ENCODE measurements around the gene ADAMTS14. TPM values are rescaled to one million over a fixed set of nuclear protein-coding genes. Genes with fewer than 3 reads are reported as not detected.

The ADAMTS14 gene
- total RNA-seq, 1 donor from 2014 or later, result 19.4 TPM

GRCh38 chr10:70676511-70676910 lies 4.2 kb downstream of the ADAMTS14 start:
- peaks cover 38% of the 10 kb centered on the region for H3K4me1 ChIP-seq (ENCODE audit: insufficient read depth, low read length)
- peaks cover 13% of the 10 kb centered on the region for H3K27me3 Mint-ChIP-seq (ENCODE audit: low read depth, unreplicated experiment)
- H3K79me2 ChIP-seq (ENCODE audit: insufficient read depth, low read length), result peaks cover 62% of the 10 kb centered on the region
- no peak overlapping the region for H3K4me3 Mint-ChIP-seq (ENCODE audit: unreplicated experiment)
- no peak for DNase-seq (ENCODE audit: low read depth)
- no peak overlapping the region for H3K9ac ChIP-seq (ENCODE audit: low read length)
- peaks cover 30% of the 10 kb centered on the region for H4K20me1 ChIP-seq (ENCODE audit: insufficient read depth, low read length)
- H2AFZ ChIP-seq (ENCODE audit: low read depth, low read length), result no peak overlapping the region
- peaks cover 2% of the 10 kb centered on the region for H3K36me3 ChIP-seq (ENCODE audit: insufficient read depth, low read length)
- FAIRE-seq, result no peak
- H3K27me3 ChIP-seq (ENCODE audit: insufficient read depth, low read length), result no peaks in the 10 kb centered on the region
- H3K9me3 ChIP-seq (ENCODE audit: insufficient read depth, low read depth, low read length), result no peaks in the 10 kb centered on the region
- no peaks in the 10 kb centered on the region for H3K9me3 Mint-ChIP-seq (ENCODE audit: unreplicated experiment)
- peaks cover 8% of the 10 kb centered on the region for H3K36me3 Mint-ChIP-seq (ENCODE audit: low read depth, unreplicated experiment)
- no peak overlapping the region for H3K27ac ChIP-seq (ENCODE audit: low read depth, low read length)
- H3K27ac Mint-ChIP-seq (ENCODE audit: unreplicated experiment), result no peak overlapping the region
- peaks cover 39% of the 10 kb centered on the region for H3K4me1 Mint-ChIP-seq (ENCODE audit: low read depth, unreplicated experiment)
- TF ChIP-seq EZH2 (IDR thresholded peaks at IDR 0.05; ENCODE audit: insufficient read depth, low read length) (no peak), CTCF (IDR thresholded peaks at IDR 0.05; ENCODE audit: insufficient read depth, low read depth, low read length) (no peak)
- no peak overlapping the region for H3K4me3 ChIP-seq (ENCODE audit: insufficient read depth, low read depth, low read length)
- H3K4me2 ChIP-seq (ENCODE audit: low read length), result no peak overlapping the region

- H3K27ac ChIP-seq (ENCODE audit: low read depth, low read length), result no peak overlapping the region
- peaks cover 38% of the 10 kb centered on the region for H3K4me1 ChIP-seq (ENCODE audit: insufficient read depth, low read length)
- H3K27ac Mint-ChIP-seq (ENCODE audit: unreplicated experiment), result no peak overlapping the region
- peaks cover 2% of the 10 kb centered on the region for H3K36me3 ChIP-seq (ENCODE audit: insufficient read depth, low read length)
- H3K9me3 ChIP-seq (ENCODE audit: insufficient read depth, low read depth, low read length), result no peaks in the 10 kb centered on the region
- no peak overlapping the region for H3K4me3 ChIP-seq (ENCODE audit: insufficient read depth, low read depth, low read length)
- peaks cover 33% of the 10 kb centered on the region for H4K20me1 ChIP-seq (ENCODE audit: insufficient read depth, low read length)
- no peak overlapping the region for H2AFZ ChIP-seq (ENCODE audit: low read depth, low read length)
- no peak overlapping the region for H3K4me3 Mint-ChIP-seq (ENCODE audit: unreplicated experiment)
- no peak for TF ChIP-seq EZH2 (IDR thresholded peaks at IDR 0.05; ENCODE audit: insufficient read depth, low read length)
- TF ChIP-seq CTCF (IDR thresholded peaks at IDR 0.05; ENCODE audit: insufficient read depth, low read depth, low read length), result no peak
- H3K9ac ChIP-seq (ENCODE audit: low read length), result no peak overlapping the region
- no peaks in the 10 kb centered on the region for H3K9me3 Mint-ChIP-seq (ENCODE audit: unreplicated experiment)
- no peak overlapping the region for H3K4me2 ChIP-seq (ENCODE audit: low read length)
- no peaks in the 10 kb centered on the region for H3K27me3 ChIP-seq (ENCODE audit: insufficient read depth, low read length)
- H3K27me3 Mint-ChIP-seq (ENCODE audit: low read depth, unreplicated experiment), result peaks cover 15% of the 10 kb centered on the region
- H3K79me2 ChIP-seq (ENCODE audit: insufficient read depth, low read length), result peaks cover 62% of the 10 kb centered on the region
- no peak for DNase-seq (ENCODE audit: low read depth)
- H3K4me1 Mint-ChIP-seq (ENCODE audit: low read depth, unreplicated experiment), result peaks cover 38% of the 10 kb centered on the region
- H3K36me3 Mint-ChIP-seq (ENCODE audit: low read depth, unreplicated experiment), result peaks cover 12% of the 10 kb centered on the region
- no peak for FAIRE-seq
Measured at GRCh38 chr10:70677016-70677415, 4.7 kb downstream of the ADAMTS14 start.

GRCh38 chr10:70677620-70678249 lies 5.4 kb downstream of the ADAMTS14 start:
- TF ChIP-seq CTCF (IDR thresholded peaks at IDR 0.05; ENCODE audit: insufficient read depth, low read depth, low read length) (no peak), EZH2 (IDR thresholded peaks at IDR 0.05; ENCODE audit: insufficient read depth, low read length) (no peak)
- Histone ChIP-seq H3K4me1 (ENCODE audit: insufficient read depth, low read length) (peaks cover 36% of the 10 kb centered on the region), H3K4me2 (ENCODE audit: low read length) (no peak overlapping the region), H3K27me3 (ENCODE audit: insufficient read depth, low read length) (no peaks in the 10 kb centered on the region), H4K20me1 (ENCODE audit: insufficient read depth, low read length) (peaks cover 40% of the 10 kb centered on the region), H3K9me3 (ENCODE audit: insufficient read depth, low read depth, low read length) (no peaks in the 10 kb centered on the region), H3K27ac (ENCODE audit: low read depth, low read length) (no peak overlapping the region), H2AFZ (ENCODE audit: low read depth, low read length) (no peak overlapping the region), H3K79me2 (ENCODE audit: insufficient read depth, low read length) (peaks cover 67% of the 10 kb centered on the region), H3K4me3 (ENCODE audit: insufficient read depth, low read depth, low read length) (no peak overlapping the region), H3K36me3 (ENCODE audit: insufficient read depth, low read length) (peaks cover 2% of the 10 kb centered on the region), H3K9ac (ENCODE audit: low read length) (no peak overlapping the region)
- H3K27me3 Mint-ChIP-seq (ENCODE audit: low read depth, unreplicated experiment), result peaks cover 15% of the 10 kb centered on the region
- DNase-seq (ENCODE audit: low read depth) (no peak), FAIRE-seq (no peak)
- no peak overlapping the region for H3K27ac Mint-ChIP-seq (ENCODE audit: unreplicated experiment)
- H3K36me3 Mint-ChIP-seq (ENCODE audit: low read depth, unreplicated experiment), result peaks cover 12% of the 10 kb centered on the region
- no peaks in the 10 kb centered on the region for H3K9me3 Mint-ChIP-seq (ENCODE audit: unreplicated experiment)
- peaks cover 39% of the 10 kb centered on the region for H3K4me1 Mint-ChIP-seq (ENCODE audit: low read depth, unreplicated experiment)
- H3K4me3 Mint-ChIP-seq (ENCODE audit: unreplicated experiment), result no peak overlapping the region

All from astrocyte (in vitro differentiated cells and primary cell).